NCI-H1417 (cell line): ENCODE measurements around the gene DDR2.
"Not testable (repeated sequence)": the region's sequence is repeated elsewhere in the genome, so short reads cannot be mapped to it uniquely, and the experiment has no call there.

ENCODE experiments used
- DNase-seq, 3 experiments: peaks; one replicate each; lab custom pipeline; 2025; lab: John Stamatoyannopoulos, UW

DDR2 gene

DNA sequence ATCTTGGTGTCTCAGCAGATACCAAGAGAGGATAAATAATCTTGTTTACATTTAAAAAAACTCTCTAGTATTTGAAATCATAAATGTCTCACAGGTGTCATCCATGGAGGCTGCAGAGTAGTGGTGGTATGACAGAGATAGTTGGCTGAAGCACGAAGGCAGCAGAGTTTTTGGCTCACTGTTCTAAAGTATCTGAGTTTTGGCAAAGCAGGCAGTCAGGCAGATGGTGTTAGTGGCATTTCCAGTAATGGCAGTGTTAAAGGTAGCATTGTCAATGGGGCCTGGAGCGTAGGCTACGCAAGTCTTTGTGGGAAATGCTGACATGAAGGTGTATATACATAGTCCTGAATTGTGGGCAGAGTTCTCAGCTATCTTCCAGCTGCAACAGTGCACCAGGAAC lies 89.8 kb downstream of the DDR2 start:
- no peak for DNase-seq

DNA sequence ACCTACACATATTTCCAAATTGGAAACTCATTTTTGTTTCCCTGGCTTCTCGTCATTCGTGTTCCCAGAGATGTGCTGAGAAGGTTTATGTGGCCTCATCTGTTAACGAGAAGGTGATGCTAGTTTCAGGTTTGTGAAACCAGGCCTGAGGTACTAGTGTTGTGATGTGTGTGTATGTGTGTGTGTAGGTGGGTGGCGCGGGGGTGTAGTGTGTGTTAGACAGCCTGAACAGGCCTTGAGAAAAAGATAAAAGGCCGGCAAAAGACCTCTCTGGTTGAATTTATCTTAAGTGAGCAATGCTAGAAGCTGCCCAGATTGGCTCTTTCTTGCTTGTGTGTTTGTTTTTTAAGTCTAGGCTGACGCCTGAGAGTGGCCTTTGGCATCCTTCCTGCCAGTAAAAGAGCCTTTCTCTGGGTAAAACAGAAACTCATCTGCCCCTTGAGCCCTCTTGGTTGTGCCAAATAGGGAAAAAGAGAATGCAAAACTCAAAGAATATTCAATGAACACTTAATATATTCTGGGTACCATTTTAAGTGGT lies 92.4 kb downstream of the DDR2 start:
- DNase-seq = no peak

GRCh38 chr1:162725301-162725837 lies 93.1 kb downstream of the DDR2 start:
- no peak for DNase-seq

DNA sequence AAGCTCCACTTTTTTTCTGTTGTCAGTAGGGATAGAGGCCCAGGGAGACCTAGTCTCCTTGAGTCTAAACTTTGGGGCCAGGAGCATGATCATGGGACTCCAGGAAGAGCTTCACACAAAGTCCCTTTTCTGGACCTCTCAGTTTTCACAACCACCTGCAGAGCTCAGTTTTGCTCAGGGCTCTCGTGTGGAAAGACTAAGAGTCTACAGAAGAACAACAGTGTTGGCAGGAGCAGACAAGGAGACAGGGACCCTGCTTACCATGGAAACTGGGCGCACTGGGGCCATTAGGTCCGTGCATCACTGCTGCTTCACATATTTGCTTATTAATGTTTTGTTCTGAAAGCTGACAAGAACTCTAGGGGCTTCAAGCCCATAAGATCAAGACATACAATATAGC lies 94.3 kb downstream of the DDR2 start:
- DNase-seq = peak in 2 of 3 experiments; percentile 16 to 38

DNA sequence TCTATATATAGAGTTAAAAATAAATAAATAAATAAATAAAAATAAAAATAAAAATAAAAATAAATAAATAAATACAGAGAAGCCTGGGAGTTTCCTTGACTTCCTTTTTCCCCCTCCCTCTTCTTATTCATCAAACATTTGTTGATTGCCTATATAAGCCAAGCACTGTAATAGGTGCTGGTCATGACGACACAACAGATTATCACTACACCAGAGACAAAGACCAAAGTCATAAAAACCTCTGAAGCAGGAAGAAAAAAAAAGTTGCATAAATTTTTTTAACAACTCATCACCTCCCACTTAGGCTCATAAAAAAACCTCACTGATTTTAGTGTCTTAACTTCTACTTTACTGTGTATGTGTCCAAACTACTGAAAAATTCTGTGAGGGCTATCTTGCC lies 95.2 kb downstream of the DDR2 start:
- not testable (repeated sequence) for DNase-seq

DNA sequence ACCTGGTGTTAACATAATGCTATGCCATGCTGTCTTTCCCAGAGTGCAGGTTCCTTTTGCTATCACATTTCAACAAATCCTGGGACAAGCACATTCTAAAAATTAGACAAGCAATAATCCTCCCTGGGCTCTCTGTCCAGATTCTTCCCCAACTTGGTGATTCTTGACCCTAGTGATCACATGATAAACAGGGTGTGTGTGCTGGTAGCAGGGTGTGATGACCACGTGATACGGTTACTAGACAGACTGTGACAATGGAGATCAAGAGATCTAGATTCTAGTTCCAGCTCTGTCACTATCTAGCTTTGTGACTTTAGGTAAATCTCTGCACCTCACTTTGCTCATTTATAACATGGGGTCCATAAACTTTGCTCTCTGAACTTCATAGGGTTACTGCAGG lies 96.3 kb downstream of the DDR2 start:
- no peak for DNase-seq

- not testable (repeated sequence) for DNase-seq
Observed at GRCh38 chr1:162729195-162729774, 97.0 kb downstream of the DDR2 start.

DNA sequence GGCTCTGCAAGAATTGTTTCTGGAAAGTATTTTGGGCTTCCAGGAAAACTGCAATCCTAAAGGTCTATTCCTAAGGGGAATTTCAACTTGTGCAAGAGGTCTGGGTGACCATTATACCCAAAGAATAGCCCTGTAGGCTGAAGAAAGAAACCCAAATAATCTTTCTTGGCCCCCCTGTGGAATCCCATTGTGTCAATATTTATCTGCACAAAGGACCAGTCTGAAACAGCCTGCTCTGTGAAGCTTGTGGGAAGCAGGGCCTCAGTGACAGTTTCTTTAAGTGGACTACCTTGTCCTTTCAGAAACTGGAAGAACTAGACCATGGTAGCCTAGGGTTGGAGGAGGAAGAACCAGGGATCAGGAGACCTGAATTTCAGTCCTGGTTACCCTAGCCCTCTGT lies 99.8 kb downstream of the DDR2 start:
- DNase-seq = no peak

- no peak for DNase-seq
Observed at GRCh38 chr1:162732566-162733335, 100.5 kb downstream of the DDR2 start.

DNA sequence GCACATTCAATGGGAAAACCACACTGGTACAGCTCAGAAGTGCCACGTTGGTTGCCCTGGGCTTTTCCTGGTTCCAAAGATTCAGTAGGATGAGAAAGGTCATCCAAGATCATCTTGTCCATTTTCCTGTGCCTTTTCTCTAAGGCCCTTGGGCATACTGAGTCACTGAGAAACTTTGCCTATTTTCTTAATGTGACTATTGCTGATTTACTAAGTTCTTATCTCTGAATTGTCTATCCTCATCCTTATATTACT lies 101.0 kb downstream of the DDR2 start:
- no peak for DNase-seq

DNA sequence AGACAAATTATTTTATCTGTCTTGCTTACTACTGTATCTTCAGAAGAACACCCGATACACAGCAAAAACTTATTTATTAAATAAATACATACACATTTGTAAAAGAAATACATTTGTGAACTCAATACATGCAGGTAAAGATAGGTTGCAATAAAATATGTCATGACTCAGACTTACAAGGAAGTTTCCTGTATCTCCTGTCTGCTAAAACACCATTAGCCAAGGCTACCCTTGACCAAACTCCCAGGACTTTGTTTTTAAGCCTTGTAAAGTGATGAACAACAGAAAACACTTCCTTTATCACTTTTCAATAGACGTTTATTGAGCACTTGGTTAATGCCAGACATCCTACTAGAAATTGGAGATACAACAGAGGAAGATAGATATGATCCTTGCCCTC lies 101.8 kb downstream of the DDR2 start:
- no peak for DNase-seq

DNA sequence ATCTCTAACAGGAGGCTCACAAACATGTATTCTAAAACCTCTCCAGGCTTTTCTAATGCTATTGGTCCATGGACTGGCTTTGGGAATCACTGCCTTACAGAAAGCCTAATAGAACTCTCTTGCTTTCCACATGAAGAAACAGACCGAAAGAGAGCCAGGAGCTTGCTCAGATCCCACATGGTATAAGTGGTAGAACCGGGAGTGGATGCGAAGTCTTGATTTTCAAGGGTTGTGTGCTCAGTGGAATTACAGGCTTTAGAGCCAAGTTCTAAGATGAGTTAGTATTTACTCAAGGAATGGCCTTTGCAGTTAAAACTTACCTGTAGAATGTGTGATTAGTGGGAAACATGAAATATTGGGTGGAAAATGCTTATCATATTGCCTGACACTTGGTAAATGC lies 103.9 kb downstream of the DDR2 start:
- DNase-seq = no peak

GRCh38 chr1:162736633-162737067 lies 104.4 kb downstream of the DDR2 start:
- DNase-seq = no peak

DNA sequence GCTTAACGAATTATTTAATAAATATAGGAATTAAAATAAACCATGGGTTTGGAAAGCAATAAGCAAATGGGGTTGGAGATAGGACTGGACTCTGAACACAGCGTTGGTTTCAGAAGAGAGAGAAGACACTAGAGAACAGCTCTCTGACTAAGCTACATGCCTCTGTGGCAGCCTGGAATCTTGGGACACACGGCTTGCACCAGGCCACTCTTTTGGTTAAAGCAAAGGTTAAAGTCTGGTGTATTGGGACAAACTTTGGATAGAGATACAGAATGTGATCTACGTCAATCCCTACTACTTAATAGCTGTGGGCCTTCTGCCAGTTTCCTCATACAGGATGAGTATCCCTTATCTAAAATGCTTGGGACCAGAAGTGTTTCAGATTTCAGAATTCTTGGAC lies 108.5 kb downstream of the DDR2 start:
- DNase-seq = no peak

DNA sequence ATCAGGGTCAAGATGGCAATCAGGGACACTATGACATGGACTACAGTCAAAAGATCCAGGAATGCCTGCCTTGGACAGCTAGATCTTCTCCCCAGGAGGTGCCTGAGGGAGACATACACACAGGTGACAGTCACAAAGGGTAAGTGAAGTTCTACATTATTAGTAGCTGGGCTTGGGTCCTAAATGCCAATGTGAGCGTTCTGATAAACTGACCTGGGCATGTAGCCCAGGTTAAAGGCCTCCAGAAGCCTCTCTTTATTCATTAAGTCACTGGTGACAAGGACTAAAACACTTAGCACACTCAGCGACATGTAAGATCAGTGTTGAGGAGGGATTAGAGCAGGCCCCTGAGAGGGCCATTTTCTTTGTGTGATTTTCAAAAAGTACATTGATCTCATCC lies 109.3 kb downstream of the DDR2 start:
- DNase-seq = no peak

GRCh38 chr1:162746264-162746942 lies 114.1 kb downstream of the DDR2 start:
- not testable (repeated sequence) for DNase-seq

GRCh38 chr1:162753001-162753658 lies 120.9 kb downstream of the DDR2 start:
- no peak for DNase-seq

DNA sequence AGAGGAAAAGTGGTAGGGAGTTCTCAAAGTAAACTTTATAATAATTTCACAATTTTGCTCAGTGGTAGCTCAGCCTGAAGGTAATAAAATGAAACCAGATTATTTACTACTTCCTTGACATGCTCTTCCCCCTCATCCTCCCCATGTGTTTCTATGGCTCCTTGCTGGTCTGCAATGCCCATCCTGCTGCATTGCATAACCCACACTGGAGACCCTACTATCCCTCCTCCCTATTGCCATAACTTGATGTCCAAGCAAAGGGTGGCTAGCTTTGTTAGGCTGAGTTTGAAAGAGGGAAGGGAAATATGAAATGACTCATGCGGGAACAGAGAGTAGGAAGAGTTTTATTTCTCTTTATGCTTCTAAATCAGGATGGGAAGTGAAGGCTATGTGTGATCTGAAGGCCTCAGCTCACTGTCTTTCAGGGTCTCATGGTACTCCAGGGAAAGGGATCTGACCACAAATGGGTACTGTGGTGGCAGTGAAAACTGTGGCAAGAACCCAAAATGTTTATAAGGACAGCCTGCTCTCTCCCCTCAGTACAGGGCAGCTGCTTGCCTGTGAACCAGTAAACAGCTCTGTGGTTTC lies 121.8 kb downstream of the DDR2 start:
- no peak for DNase-seq

GRCh38 chr1:162755306-162755705 lies 123.0 kb downstream of the DDR2 start:
- DNase-seq = no peak

DNA sequence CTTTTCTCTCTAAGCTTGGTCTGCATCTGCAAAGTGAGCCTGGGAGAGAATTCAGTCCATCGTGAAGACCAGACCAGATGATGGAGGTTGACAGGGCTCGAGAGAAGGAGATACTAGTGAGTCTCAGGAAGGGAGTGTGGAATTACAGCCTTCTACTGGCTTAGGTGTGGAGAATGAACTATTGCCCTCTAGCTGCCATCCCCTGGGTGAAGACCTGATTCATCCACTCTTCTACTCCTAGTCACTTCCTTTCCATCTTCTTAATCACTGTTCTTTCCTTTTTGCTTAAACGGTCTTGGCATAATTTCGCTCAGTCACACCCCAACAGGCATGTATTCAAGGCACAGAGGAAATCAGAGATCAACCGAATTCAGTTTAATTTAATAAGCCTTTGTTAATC lies 124.3 kb downstream of the DDR2 start:
- DNase-seq = no peak

DNA sequence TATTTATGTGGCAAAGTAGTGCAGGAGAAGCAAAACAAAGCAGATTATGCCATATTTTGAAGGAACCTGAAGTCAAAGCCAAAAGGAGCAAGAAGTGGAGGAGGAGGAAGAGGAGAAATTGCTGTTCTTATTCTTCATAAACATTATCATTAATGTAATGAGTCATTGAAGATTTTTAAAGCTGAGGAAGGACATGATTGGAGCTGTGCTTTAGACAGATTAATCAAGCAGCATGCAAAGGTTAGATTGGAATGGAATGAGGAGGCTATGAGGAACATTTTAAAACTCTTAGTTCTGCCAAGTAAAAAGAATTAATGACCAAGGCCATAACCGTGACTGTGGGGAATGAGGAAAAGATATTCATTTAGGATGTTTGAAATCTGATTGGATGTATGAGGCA lies 125.2 kb downstream of the DDR2 start:
- no peak for DNase-seq

- no peak for DNase-seq
Observed at GRCh38 chr1:162765788-162766187, 133.5 kb downstream of the DDR2 start.
